Mucosa of descending colon (tissue), 3 donors: Measurements from ENCODE around the gene AP4B1. TPM values are rescaled to one million over a fixed set of nuclear protein-coding genes. Genes with fewer than 3 reads are reported as not detected.

Source experiments
- ATAC-seq: fragments of 200-7000 bp; cut with Tn5 transposase; one replicate; pipeline ENCODE4 v1.9.1; 2020; ENCODE audit warnings: mild to moderate bottlenecking, moderate library complexity
- DNase-seq, 3 donors: peaks; one replicate each; pipeline ENCODE4 v3.0.0-alpha.2; 2020
- H3K36me3 ChIP-seq: fragments of 200-600 bp; one replicate; pipeline ENCODE4 v1.8.0; 2021; ENCODE audit warnings: low read depth, mild to moderate bottlenecking
- H3K4me1 ChIP-seq: fragments of 200-600 bp; one replicate; pipeline ENCODE4 v1.8.0; 2021; ENCODE audit warnings: low read depth, mild to moderate bottlenecking
- H3K4me3 ChIP-seq: fragments of 200-600 bp; one replicate; pipeline ENCODE4 v1.8.0; 2021; ENCODE audit warnings: mild to moderate bottlenecking
- H3K9me3 ChIP-seq: fragments of 200-600 bp; one replicate; pipeline ENCODE4 v1.8.0; 2021; ENCODE audit warnings: mild to moderate bottlenecking
- intact Hi-C, 2 donors: fragments of 100-400 bp; cut with DNase I in 1 of 2; cut with micrococcal nuclease in 1 of 2; formaldehyde crosslinking; loops; one replicate each; pipeline versions ENCODE4 v1.11.0 to v1.11.1; 2022; cut with DNase I, micrococcal nuclease
- total RNA-seq, 3 donors: library from RNA; stranded (reverse); fragmentation: NEBNext Ultra II Directional in 2 of 3; extraction: Animal tissue kit (Norgen Biotek cat#: 25700) in 2 of 3; gene quantifications; one replicate each; pipeline versions ENCODE4 v1.2.1 to v1.2.4, GENCODE V29; 2021 to 2023
- TF ChIP-seq, protein P1 (sequence below): fragments of 200-600 bp; IDR thresholded peaks from one replicate; pipeline ENCODE4 v1.8.0; 2022; ENCODE audit warnings: antibody characterized with exemption, mild to moderate bottlenecking
- donor health status: DM: no; HTN: no; CAD: no; lungs with moderate emphysema.
- donor health status: DM: no; HTN: no; CAD: no.
- donor health status: DM: no; HTN: yes; CAD: no.

The AP4B1 gene
- total RNA-seq, 3 donors from 2014 or later: 26.6 to 40.0 (median 28.7) TPM

- H3K36me3 ChIP-seq: no peaks in the 10 kb centered on the region
- no peak for ATAC-seq
- intact Hi-C loops: no loop called here
- H3K4me1 ChIP-seq: peaks cover 2% of the 10 kb centered on the region
- H3K4me3 ChIP-seq: no peak overlapping the region
- H3K9me3 ChIP-seq: no peaks in the 10 kb centered on the region
- no peak for DNase-seq
- TF ChIP-seq, protein P1, sequence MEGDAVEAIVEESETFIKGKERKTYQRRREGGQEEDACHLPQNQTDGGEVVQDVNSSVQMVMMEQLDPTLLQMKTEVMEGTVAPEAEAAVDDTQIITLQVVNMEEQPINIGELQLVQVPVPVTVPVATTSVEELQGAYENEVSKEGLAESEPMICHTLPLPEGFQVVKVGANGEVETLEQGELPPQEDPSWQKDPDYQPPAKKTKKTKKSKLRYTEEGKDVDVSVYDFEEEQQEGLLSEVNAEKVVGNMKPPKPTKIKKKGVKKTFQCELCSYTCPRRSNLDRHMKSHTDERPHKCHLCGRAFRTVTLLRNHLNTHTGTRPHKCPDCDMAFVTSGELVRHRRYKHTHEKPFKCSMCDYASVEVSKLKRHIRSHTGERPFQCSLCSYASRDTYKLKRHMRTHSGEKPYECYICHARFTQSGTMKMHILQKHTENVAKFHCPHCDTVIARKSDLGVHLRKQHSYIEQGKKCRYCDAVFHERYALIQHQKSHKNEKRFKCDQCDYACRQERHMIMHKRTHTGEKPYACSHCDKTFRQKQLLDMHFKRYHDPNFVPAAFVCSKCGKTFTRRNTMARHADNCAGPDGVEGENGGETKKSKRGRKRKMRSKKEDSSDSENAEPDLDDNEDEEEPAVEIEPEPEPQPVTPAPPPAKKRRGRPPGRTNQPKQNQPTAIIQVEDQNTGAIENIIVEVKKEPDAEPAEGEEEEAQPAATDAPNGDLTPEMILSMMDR: no peak
These were observed 18.4 kb upstream of the AP4B1 start for GRCh38 chr1:113922957-113923356.

DNA sequence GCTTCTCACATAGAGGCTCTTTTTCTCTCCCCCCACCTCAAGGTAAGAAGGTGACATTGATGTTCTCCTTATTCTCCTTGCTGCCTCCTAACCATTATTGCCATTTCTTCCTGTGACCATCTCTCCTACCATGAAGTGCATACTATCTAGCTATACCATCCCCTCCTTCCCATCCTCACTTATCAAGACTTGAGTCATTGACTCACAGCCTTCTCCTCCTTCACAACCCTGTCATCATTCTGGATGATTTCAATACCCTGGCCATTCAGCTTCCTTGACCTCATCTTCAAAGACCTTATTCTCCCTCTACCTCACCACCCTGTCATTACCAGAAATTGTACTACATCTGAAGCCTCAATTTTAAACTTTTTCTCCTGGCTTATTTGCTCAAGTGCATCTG lies 13.6 kb upstream of the AP4B1 start:
- Histone ChIP-seq H3K36me3 (no peaks in the 10 kb centered on the region), H3K4me1 (no peaks in the 10 kb centered on the region), H3K4me3 (no peak overlapping the region), H3K9me3 (no peaks in the 10 kb centered on the region)
- TF ChIP-seq, protein P1: no peak
- intact Hi-C loops: no loop called here
- no peak for DNase-seq
- ATAC-seq: no peak

DNA sequence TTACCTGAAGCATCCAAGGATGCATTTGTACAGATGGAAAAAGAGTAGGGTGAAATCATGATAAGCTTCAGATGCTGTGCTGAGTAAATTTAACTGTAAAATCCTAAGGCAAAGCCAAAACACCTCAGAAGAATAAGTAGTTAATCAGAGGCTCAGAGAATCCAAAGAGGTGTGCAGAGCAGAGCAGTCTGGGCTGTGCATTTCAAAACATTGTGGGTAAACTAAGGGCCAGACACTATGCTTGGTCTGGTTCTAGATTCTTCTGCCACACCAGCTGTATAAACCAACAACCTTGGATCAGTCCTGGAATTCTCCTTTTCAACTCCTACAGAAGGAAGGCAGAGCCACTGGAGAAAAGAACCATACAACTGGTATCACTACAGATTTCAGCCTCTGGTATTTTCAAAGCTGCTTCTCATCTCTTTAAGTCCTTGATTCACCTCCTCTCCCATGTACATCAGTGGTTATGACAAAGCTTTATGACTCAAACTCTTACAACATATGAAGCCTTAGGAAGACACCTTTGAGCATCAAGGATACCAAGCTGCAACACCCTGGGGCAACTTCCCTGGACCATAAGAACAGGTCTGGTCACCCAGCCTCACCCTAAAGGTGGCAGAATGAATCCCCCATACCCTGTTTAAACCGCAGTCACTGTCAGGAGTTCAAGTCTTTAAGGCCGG lies 12.9 kb upstream of the AP4B1 start:
- ATAC-seq (no peak), DNase-seq (no peak)
- H3K4me3 ChIP-seq: no peak overlapping the region
- intact Hi-C loops: no loop called here
- TF ChIP-seq, protein P1: no peak
- H3K9me3 ChIP-seq: no peaks in the 10 kb centered on the region
- H3K4me1 ChIP-seq: no peaks in the 10 kb centered on the region
- no peaks in the 10 kb centered on the region for H3K36me3 ChIP-seq

- ATAC-seq: no peak
- H3K9me3 ChIP-seq: no peaks in the 10 kb centered on the region
- intact Hi-C loops: no loop called here
- no peak for DNase-seq
- H3K4me1 ChIP-seq: no peaks in the 10 kb centered on the region
- H3K36me3 ChIP-seq: no peaks in the 10 kb centered on the region
- TF ChIP-seq, protein P1: no peak
- no peak overlapping the region for H3K4me3 ChIP-seq
These were observed 12.4 kb upstream of the AP4B1 start for GRCh38 chr1:113916974-113917373.

DNA sequence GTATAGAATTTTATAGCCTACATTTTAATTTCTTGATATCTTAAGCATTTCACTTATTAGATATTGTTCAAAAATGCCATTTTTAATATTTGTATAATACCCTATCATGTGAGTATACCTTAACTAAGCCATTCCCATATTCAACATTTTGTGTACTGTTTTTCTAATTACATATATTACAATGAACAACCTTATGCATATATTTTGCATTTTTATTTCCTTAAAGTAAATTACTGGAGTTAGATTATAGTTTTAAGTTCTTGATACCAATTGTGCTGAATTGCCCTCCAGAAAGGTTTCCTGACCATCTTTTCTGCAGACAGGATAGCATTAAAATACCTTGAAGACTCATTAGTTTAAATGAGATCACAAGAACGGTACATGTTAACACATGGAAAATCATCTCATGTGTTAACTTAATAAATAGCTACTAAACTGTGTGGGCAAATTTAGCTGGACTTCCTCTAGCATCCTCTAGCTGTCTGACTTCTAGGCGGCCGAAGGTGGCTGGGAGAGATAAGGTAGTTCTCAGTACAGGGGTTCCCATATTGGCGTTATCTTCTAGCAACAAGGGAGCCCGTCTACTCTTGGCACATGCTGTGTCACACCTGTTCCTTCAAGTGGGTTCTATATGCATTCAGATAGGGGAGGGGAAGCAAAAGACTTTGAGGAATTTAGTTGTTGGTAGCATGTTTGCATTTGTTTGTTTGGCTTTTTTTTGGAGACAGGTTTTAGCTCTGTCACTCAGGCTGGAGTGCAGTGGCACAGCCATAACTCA lies 9.5 kb upstream of the AP4B1 start:
- ATAC-seq: no peak
- Histone ChIP-seq H3K4me3 (no peak overlapping the region), H3K36me3 (no peaks in the 10 kb centered on the region), H3K9me3 (no peaks in the 10 kb centered on the region), H3K4me1 (no peaks in the 10 kb centered on the region)
- DNase-seq: no peak
- TF ChIP-seq, protein P1: no peak
- intact Hi-C loops: no loop called here
